ENCODE results near the gene PNLIPRP2. TPM values are rescaled to one million over a fixed set of nuclear protein-coding genes. Genes with fewer than 3 reads are reported as not detected.

PNLIPRP2 gene
- 0.74 and 1.6 TPM in 2 replicates for total RNA-seq (ENCODE audit: low replicate concordance)

- no peak for DNase-seq (ENCODE audit: low spot score)
- no peaks in the 10 kb centered on the region for H3K9me3 ChIP-seq (ENCODE audit: low read depth)
- H3K36me3 ChIP-seq = no peaks in the 10 kb centered on the region
- H3K27me3 ChIP-seq = no peaks in the 10 kb centered on the region
- no peak within 1 kb of the TSS for H3K27ac Mint-ChIP-seq
- H3K4me1 Mint-ChIP-seq = no peaks in the 10 kb centered on the region
- H4K20me1 ChIP-seq (ENCODE audit: low read depth) = no peaks in the 10 kb centered on the region
- H3K27ac ChIP-seq = no peak within 1 kb of the TSS
- no peaks in the 10 kb centered on the region for H3K36me3 Mint-ChIP-seq
- H3K4me1 ChIP-seq = no peaks in the 10 kb centered on the region
- H3K79me2 ChIP-seq (ENCODE audit: low read depth) = no peaks in the 10 kb centered on the region
- no peak within 1 kb of the TSS for H3K4me2 ChIP-seq
- H3K27me3 Mint-ChIP-seq (ENCODE audit: insufficient read depth, low read depth) = peaks cover 6% of the 10 kb centered on the region
- no peak within 1 kb of the TSS for H2AFZ ChIP-seq (replicated peaks)
- H3K4me3 Mint-ChIP-seq = no peak within 1 kb of the TSS
- no peak within 1 kb of the TSS for H3K9ac ChIP-seq
- no peaks in the 10 kb centered on the region for H3F3A ChIP-seq (ENCODE audit: low read depth)
- TF ChIP-seq EZH2 (IDR thresholded peaks at IDR 0.05) (no peak), EZH2phosphoT487 (IDR thresholded peaks at IDR 0.05) (no peak), CTCF (IDR thresholded peaks at IDR 0.05) (no peak)
- no peak within 1 kb of the TSS for H3K4me3 ChIP-seq
- H3K9me3 Mint-ChIP-seq = no peaks in the 10 kb centered on the region
Measured at GRCh38 chr10:116620423-116621400, at the start of gene PNLIPRP2. Gene PNLIPRP2 (plus strand): TSS chr10:116620953.

GRCh38 chr10:116574797-116575196 is 46.0 kb upstream of the PNLIPRP2 start:
- Histone ChIP-seq H4K20me1 (ENCODE audit: low read depth) (no peaks in the 10 kb centered on the region), H3K4me2 (no peak overlapping the region), H3K27me3 (no peaks in the 10 kb centered on the region), H3K79me2 (ENCODE audit: low read depth) (no peaks in the 10 kb centered on the region), H3K36me3 (no peaks in the 10 kb centered on the region), H3K27ac (no peak overlapping the region), H3K4me3 (no peak overlapping the region), H3K9ac (no peak overlapping the region), H3F3A (ENCODE audit: low read depth) (no peaks in the 10 kb centered on the region), H2AFZ (replicated peaks) (no peak overlapping the region), H3K9me3 (ENCODE audit: low read depth) (no peaks in the 10 kb centered on the region), H3K4me1 (no peaks in the 10 kb centered on the region)
- no peak overlapping the region for H3K4me3 Mint-ChIP-seq
- H3K27ac Mint-ChIP-seq = no peak overlapping the region
- H3K36me3 Mint-ChIP-seq = no peaks in the 10 kb centered on the region
- TF ChIP-seq EZH2phosphoT487 (IDR thresholded peaks at IDR 0.05) = no peak
- no peaks in the 10 kb centered on the region for H3K4me1 Mint-ChIP-seq
- no peak for DNase-seq (ENCODE audit: low spot score)
- no peaks in the 10 kb centered on the region for H3K27me3 Mint-ChIP-seq (ENCODE audit: insufficient read depth, low read depth)
- no peaks in the 10 kb centered on the region for H3K9me3 Mint-ChIP-seq

GRCh38 chr10:116587878-116588591 is 32.7 kb upstream of the PNLIPRP2 start:
- Histone ChIP-seq H3F3A (ENCODE audit: low read depth) (no peaks in the 10 kb centered on the region), H3K9ac (no peak overlapping the region), H3K9me3 (ENCODE audit: low read depth) (no peaks in the 10 kb centered on the region), H4K20me1 (ENCODE audit: low read depth) (no peaks in the 10 kb centered on the region), H3K4me1 (no peaks in the 10 kb centered on the region), H3K4me3 (no peak overlapping the region), H3K27me3 (no peaks in the 10 kb centered on the region), H3K27ac (no peak overlapping the region), H3K79me2 (ENCODE audit: low read depth) (no peaks in the 10 kb centered on the region), H3K4me2 (no peak overlapping the region), H2AFZ (replicated peaks) (no peak overlapping the region), H3K36me3 (no peaks in the 10 kb centered on the region)
- Mint-ChIP-seq H3K4me3 (no peak overlapping the region), H3K27ac (no peak overlapping the region), H3K4me1 (no peaks in the 10 kb centered on the region), H3K36me3 (no peaks in the 10 kb centered on the region), H3K9me3 (no peaks in the 10 kb centered on the region), H3K27me3 (ENCODE audit: insufficient read depth, low read depth) (peaks cover 2% of the 10 kb centered on the region)
- no peak for DNase-seq (ENCODE audit: low spot score)
- no peak for TF ChIP-seq CTCF (IDR thresholded peaks at IDR 0.05)
